OCI-LY7 (cell line): ENCODE data around the gene AXIN1. TPM values are rescaled to one million over a fixed set of nuclear protein-coding genes. Genes with fewer than 3 reads are reported as not detected.

Experiments
- BruUV-seq: library from RNA; stranded (reverse); fragments of 400-500 nt; replicated peaks from 2 replicates; lab custom pipeline; 2021; lab: Mats Ljungman, UMichigan
- CTCF ChIA-PET: fragments of 300-600 bp; sonication (Branson Sonifier 250); formaldehyde crosslinking; loops from one replicate; lab custom pipeline; 2022; ENCODE audit warnings: antibody characterized with exemption; ENCODE audit not compliant: unreplicated experiment; lab: Charles Lee
- POLR2A ChIA-PET: fragments of 300-600 bp; sonication (Branson Sonifier 250); formaldehyde crosslinking; loops from one replicate; lab custom pipeline; 2022; ENCODE audit warnings: antibody characterized with exemption; lab: Charles Lee
- DNase-seq: peaks from one replicate; pipeline ENCODE4 v3.0.0-alpha.2; 2015; ENCODE audit warnings: low spot score
- H2AFZ ChIP-seq: fragments of 200-600 bp; sonication (generic), shearing (Covaris generic); 2 replicates; pipeline ENCODE4 v1.6.1; 2014; ENCODE audit warnings: mild to moderate bottlenecking, antibody characterized with exemption, low read length, moderate library complexity
- H3K27ac ChIP-seq: fragments of 200-600 bp; sonication (generic); 2 replicates; pipeline ENCODE4 v1.5.1; 2014; ENCODE audit warnings: mixed run types, low read depth, mild to moderate bottlenecking, moderate library complexity, low read length, inconsistent platforms; ENCODE audit not compliant: poor library complexity, severe bottlenecking
- H3K36me3 ChIP-seq: fragments of 200-600 bp; sonication (generic); 2 replicates; pipeline ENCODE4 v1.6.1; 2014; ENCODE audit warnings: mild to moderate bottlenecking, antibody characterized with exemption, low read length, moderate library complexity, mixed read lengths; ENCODE audit not compliant: insufficient read depth
- H3K4me1 ChIP-seq: fragments of 200-600 bp; sonication (generic); 2 replicates; pipeline ENCODE4 v1.5.1; 2014; ENCODE audit warnings: mild to moderate bottlenecking, low read length; ENCODE audit not compliant: insufficient read depth, poor library complexity, severe bottlenecking
- H3K4me2 ChIP-seq: fragments of 200-600 bp; sonication (generic); 2 replicates; pipeline ENCODE4 v1.6.1; 2014; ENCODE audit warnings: mild to moderate bottlenecking, low read length
- H3K4me3 ChIP-seq: fragments of 200-600 bp; sonication (generic); 2 replicates; pipeline ENCODE4 v1.5.1; 2014; ENCODE audit warnings: mild to moderate bottlenecking, low read depth, low read length; ENCODE audit not compliant: poor library complexity, severe bottlenecking
- H3K79me2 ChIP-seq: fragments of 200-600 bp; sonication (generic); 2 replicates; pipeline ENCODE4 v1.6.1; 2016; ENCODE audit warnings: low read depth, mild to moderate bottlenecking, low read length, moderate library complexity, mixed read lengths; ENCODE audit not compliant: insufficient read depth
- H3K9me2 ChIP-seq: fragments of 200-600 bp; sonication (generic); 2 replicates; pipeline ENCODE4 v1.6.1; 2016; ENCODE audit warnings: mild to moderate bottlenecking, low read length, mixed read lengths; ENCODE audit not compliant: insufficient read depth
- H3K9me3 ChIP-seq: fragments of 200-600 bp; sonication (generic); 2 replicates; pipeline ENCODE4 v1.6.1; 2014; ENCODE audit warnings: mild to moderate bottlenecking, mixed run types, low read length, mixed read lengths
- H4K20me1 ChIP-seq: fragments of 200-600 bp; sonication (generic); 2 replicates; pipeline ENCODE4 v1.6.1; 2014; ENCODE audit warnings: mild to moderate bottlenecking, antibody characterized with exemption, low read length, moderate library complexity, mixed read lengths; ENCODE audit not compliant: insufficient read depth
- CTCF ChIP-seq: fragments of 200-600 bp; sonication (generic); conservative IDR thresholded peaks from 2 replicates; pipeline ENCODE4 v1.5.1; 2014; ENCODE audit warnings: mild to moderate bottlenecking, antibody characterized with exemption, low read length, moderate library complexity, mixed read lengths
- EZH2phosphoT487 ChIP-seq: fragments of 200-600 bp; sonication (generic); IDR thresholded peaks from 2 replicates; pipeline ENCODE4 v1.6.1; 2018; ENCODE audit warnings: low read depth, borderline replicate concordance, mild to moderate bottlenecking, mixed run types, antibody characterized with exemption, low read length, moderate library complexity, mixed read lengths
- intact Hi-C: fragments of 100-400 bp; cut with micrococcal nuclease; formaldehyde crosslinking; loops from one replicate; pipeline ENCODE4 v1.10.0; 2022; ENCODE audit not compliant: unreplicated experiment
- total RNA-seq, 2 experiments: library from RNA; depleted of rRNA in 1 of 2; stranded (reverse); fragments of >200 nt in 1 of 2; shearing (Covaris generic) in 1 of 2; gene quantifications; 2 replicates each; pipeline ENCODE4 v1.2.3, GENCODE V29; 2014 to 2022

AXIN1 gene
- total RNA-seq, 2 experiments from 2014 or later, result 29.0 to 30.3 TPM

- intact Hi-C loops, result no loop called here
- H3K9me2 ChIP-seq, result no peaks in the 10 kb centered on the region
- peaks cover 60% of the 10 kb centered on the region for H3K36me3 ChIP-seq
- H3K27ac ChIP-seq, result peak overlapping the region; percentile 52
- BruUV-seq, result no TSS peak
- ChIA-PET POLR2A (interaction anchor here (0.5 to 1.4 kb wide), 5 partner anchors 11 to 233 kb away, joined by 3 to 10 read pairs (median 3); partner anchors contain the start of gene PGAP6), CTCF (interaction anchor here (0.6 kb wide), 1 partner anchor 1236 kb away, joined by 4 read pairs; no protein-coding TSS in a partner anchor)
- no peaks in the 10 kb centered on the region for H3K79me2 ChIP-seq
- peak overlapping the region; percentile 56 for H3K4me2 ChIP-seq
- H3K4me1 ChIP-seq, result peaks cover 12% of the 10 kb centered on the region
- DNase-seq, result no peak
- H3K4me3 ChIP-seq, result peak overlapping the region; percentile 51
- no peaks in the 10 kb centered on the region for H3K9me3 ChIP-seq
- peak overlapping the region; percentile 32; the same call in 1 of the 2 replicates for H2AFZ ChIP-seq
- TF ChIP-seq CTCF (no peak), EZH2phosphoT487 (no peak)
- no peaks in the 10 kb centered on the region for H4K20me1 ChIP-seq
Observed at GRCh38 chr16:370979-371514, 18.5 kb upstream of the AXIN1 start.

GRCh38 chr16:370443-370842, 17.9 kb upstream of the AXIN1 start, which contains the start of gene MRPL28:
TSS of gene MRPL28 (minus strand) at chr16:370538. CDS start at chr16:370218, 320 bp downstream.
- peaks cover 56% of the 10 kb centered on the region for H3K36me3 ChIP-seq
- H3K79me2 ChIP-seq, result no peaks in the 10 kb centered on the region
- intact Hi-C loops, result no loop called here
- H3K27ac ChIP-seq, result peak within 1 kb of the TSS; percentile 52
- no peaks in the 10 kb centered on the region for H3K9me3 ChIP-seq
- TF ChIP-seq CTCF, result no peak
- TF ChIP-seq EZH2phosphoT487, result no peak
- ChIA-PET CTCF (interaction anchor here (0.6 kb wide), 1 partner anchor 1237 kb away, joined by 4 read pairs; no protein-coding TSS in a partner anchor), POLR2A (interaction anchor here (0.5 to 1.4 kb wide), 6 partner anchors 12 to 1454 kb away, joined by 3 to 10 read pairs (median 4); partner anchors contain the start of gene PGAP6)
- peaks cover 12% of the 10 kb centered on the region for H3K4me1 ChIP-seq
- no peaks in the 10 kb centered on the region for H3K9me2 ChIP-seq
- BruUV-seq, result no TSS peak
- DNase-seq, result peak; percentile 96
- peak within 1 kb of the TSS; percentile 51 for H3K4me3 ChIP-seq
- H2AFZ ChIP-seq, result peak within 1 kb of the TSS; percentile 32; the same call in 1 of the 2 replicates
- no peaks in the 10 kb centered on the region for H4K20me1 ChIP-seq
- H3K4me2 ChIP-seq, result peak within 1 kb of the TSS; percentile 56

GRCh38 chr16:369866-370436, 17.4 kb upstream of the AXIN1 start:
- POLR2A ChIA-PET, result interaction anchor here (0.6 to 1.4 kb wide), 4 partner anchors 12 to 1454 kb away, joined by 3 to 10 read pairs (median 4); partner anchors contain the start of gene PGAP6
- BruUV-seq, result no TSS peak
- Histone ChIP-seq H3K4me2 (peak overlapping the region; percentile 50; the same call in 1 of the 2 replicates), H3K79me2 (no peaks in the 10 kb centered on the region), H2AFZ (no peak overlapping the region), H3K27ac (no peak overlapping the region), H4K20me1 (no peaks in the 10 kb centered on the region), H3K9me3 (no peaks in the 10 kb centered on the region), H3K9me2 (no peaks in the 10 kb centered on the region), H3K4me3 (peak overlapping the region; percentile 51), H3K4me1 (peaks cover 12% of the 10 kb centered on the region), H3K36me3 (peaks cover 54% of the 10 kb centered on the region)
- intact Hi-C loops, result no loop called here
- TF ChIP-seq EZH2phosphoT487, result no peak
- no peak for TF ChIP-seq CTCF
- DNase-seq, result no peak
- CTCF ChIA-PET, result no interaction called here
